GM12864 (cell line): Measurements from ENCODE around the gene CLEC7A.

Source experiments
- DNase-seq: peaks from one replicate; pipeline ENCODE4 v3.0.0-alpha.2; 2011; ENCODE audit warnings: low read depth
- H3K4me3 ChIP-seq: 2 replicates; pipeline ENCODE4 v1.5.1; 2011; ENCODE audit warnings: mild to moderate bottlenecking, low read depth, low read length, control low read depth
- TF ChIP-seq, protein P1 (sequence below): IDR thresholded peaks from 2 replicates; pipeline ENCODE4 v1.5.1; 2011; ENCODE audit warnings: low read depth, mild to moderate bottlenecking, moderate library complexity, low read length, control low read depth, inconsistent platforms; ENCODE audit errors: missing control alignments

Gene CLEC7A

DNA sequence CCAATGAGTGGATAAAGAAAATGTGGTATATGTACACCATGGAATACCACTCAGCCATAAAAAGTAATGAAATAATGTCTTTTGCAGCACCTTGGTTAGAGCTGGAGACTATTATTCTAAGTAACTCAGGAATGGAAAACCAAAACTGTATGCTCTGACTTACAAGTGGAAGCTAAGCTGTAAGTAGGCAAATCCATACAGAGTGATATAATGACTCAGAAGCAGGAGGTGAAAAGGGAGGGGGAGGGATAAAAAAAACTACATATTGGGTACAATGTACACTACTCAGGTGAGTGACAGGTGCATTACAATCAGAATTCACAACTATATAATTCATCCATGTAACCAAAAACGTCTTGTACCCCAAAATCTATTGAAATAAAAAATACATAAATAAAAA, 16.1 kb downstream of the CLEC7A start:
- TF ChIP-seq, protein P1, sequence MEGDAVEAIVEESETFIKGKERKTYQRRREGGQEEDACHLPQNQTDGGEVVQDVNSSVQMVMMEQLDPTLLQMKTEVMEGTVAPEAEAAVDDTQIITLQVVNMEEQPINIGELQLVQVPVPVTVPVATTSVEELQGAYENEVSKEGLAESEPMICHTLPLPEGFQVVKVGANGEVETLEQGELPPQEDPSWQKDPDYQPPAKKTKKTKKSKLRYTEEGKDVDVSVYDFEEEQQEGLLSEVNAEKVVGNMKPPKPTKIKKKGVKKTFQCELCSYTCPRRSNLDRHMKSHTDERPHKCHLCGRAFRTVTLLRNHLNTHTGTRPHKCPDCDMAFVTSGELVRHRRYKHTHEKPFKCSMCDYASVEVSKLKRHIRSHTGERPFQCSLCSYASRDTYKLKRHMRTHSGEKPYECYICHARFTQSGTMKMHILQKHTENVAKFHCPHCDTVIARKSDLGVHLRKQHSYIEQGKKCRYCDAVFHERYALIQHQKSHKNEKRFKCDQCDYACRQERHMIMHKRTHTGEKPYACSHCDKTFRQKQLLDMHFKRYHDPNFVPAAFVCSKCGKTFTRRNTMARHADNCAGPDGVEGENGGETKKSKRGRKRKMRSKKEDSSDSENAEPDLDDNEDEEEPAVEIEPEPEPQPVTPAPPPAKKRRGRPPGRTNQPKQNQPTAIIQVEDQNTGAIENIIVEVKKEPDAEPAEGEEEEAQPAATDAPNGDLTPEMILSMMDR = no peak
- DNase-seq = no peak
- no peak overlapping the region for H3K4me3 ChIP-seq

- TF ChIP-seq, protein P1 = no peak
- DNase-seq = no peak
- H3K4me3 ChIP-seq = no peak overlapping the region
Measured at GRCh38 chr12:10113075-10113474, 16.9 kb downstream of the CLEC7A start.

DNA sequence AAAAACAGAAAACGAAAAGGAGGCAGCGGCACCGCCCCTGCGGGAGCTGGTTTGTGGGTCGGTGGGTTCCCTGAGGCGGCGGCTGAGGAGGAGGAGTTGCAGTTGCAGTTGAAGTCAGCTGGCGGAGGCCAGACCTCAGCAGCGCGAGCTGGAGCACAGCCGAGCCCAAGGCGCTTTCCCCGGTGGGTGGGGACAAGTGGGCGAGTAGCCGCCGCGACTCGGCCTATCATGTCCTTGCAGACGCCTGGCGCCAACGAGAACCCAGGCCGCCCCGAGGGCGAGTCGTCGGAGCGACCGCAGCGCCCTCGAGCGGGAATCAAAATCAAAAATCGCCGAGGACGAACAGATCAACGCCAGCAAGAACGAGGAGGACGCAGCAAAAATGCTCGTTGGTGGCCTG, 18.5 kb downstream of the CLEC7A start:
- no peak overlapping the region for H3K4me3 ChIP-seq
- TF ChIP-seq, protein P1 = no peak
- no peak for DNase-seq

- TF ChIP-seq, protein P1 = no peak
- H3K4me3 ChIP-seq = no peak overlapping the region
- no peak for DNase-seq
Measured at GRCh38 chr12:10110256-10110844, 19.6 kb downstream of the CLEC7A start.

- no peak overlapping the region for H3K4me3 ChIP-seq
- no peak for DNase-seq
- TF ChIP-seq, protein P1 = no peak
Measured at GRCh38 chr12:10102322-10102721, 27.7 kb downstream of the CLEC7A start.

GRCh38 chr12:10101648-10102220, 28.3 kb downstream of the CLEC7A start:
- TF ChIP-seq, protein P1 = no peak
- no peak for DNase-seq
- H3K4me3 ChIP-seq = no peak overlapping the region

GRCh38 chr12:10101042-10101579, 28.9 kb downstream of the CLEC7A start:
- TF ChIP-seq, protein P1 = no peak
- DNase-seq = no peak
- H3K4me3 ChIP-seq = no peak overlapping the region
